IPS-18a (cell line): ENCODE results near the gene TECTB.
"Not testable (repeated sequence)": the region's sequence is repeated elsewhere in the genome, so short reads cannot be mapped to it uniquely, and the experiment has no call there.

Experiments used
- H3K27ac ChIP-seq: one replicate; pipeline ENCODE4 v1.5.1; 2013; ENCODE audit warnings: low read length
- H3K27me3 ChIP-seq: one replicate; pipeline ENCODE4 v1.6.1; 2013; ENCODE audit warnings: mild to moderate bottlenecking, low read length; ENCODE audit not compliant: control insufficient read depth, insufficient read depth
- H3K36me3 ChIP-seq: one replicate; pipeline ENCODE4 v1.6.1; 2013; ENCODE audit warnings: low read depth, low read length; ENCODE audit not compliant: control insufficient read depth
- H3K4me1 ChIP-seq: one replicate; pipeline ENCODE4 v1.6.1; 2013; ENCODE audit warnings: low read depth, low read length; ENCODE audit not compliant: control insufficient read depth
- H3K4me3 ChIP-seq: one replicate; pipeline ENCODE4 v1.5.1; 2013; ENCODE audit warnings: low read length
- H3K9ac ChIP-seq: one replicate; pipeline ENCODE4 v1.6.1; 2013; ENCODE audit warnings: mild to moderate bottlenecking, low read length, moderate library complexity
- H3K9me3 ChIP-seq: one replicate; pipeline ENCODE4 v1.6.1; 2013; ENCODE audit warnings: low read depth, low read length; ENCODE audit not compliant: control insufficient read depth

Gene TECTB

DNA sequence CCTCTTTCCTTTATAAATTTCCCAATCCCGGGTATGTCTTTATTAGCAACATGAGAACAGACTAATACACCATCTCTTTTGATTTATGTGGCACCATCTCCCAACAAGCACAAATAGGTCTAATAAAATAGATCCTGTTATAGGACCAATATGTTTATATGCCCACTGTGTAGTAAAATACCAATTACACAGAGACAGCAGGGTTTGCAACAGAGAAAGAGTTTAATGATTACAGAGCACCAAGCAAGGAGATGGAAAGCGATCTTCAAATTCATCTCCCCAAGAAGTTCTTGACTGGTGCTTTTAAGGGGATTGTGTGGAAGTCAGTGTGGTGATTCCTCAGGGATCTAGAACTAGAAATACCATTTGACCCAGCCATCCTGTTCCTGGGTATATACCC, 33.5 kb upstream of the TECTB start:
- Histone ChIP-seq H3K9ac (no peak overlapping the region), H3K9me3 (peaks cover 16% of the 10 kb centered on the region), H3K4me1 (no peaks in the 10 kb centered on the region), H3K27ac (no peak overlapping the region), H3K36me3 (no peaks in the 10 kb centered on the region), H3K4me3 (no peak overlapping the region), H3K27me3 (no peaks in the 10 kb centered on the region)

DNA sequence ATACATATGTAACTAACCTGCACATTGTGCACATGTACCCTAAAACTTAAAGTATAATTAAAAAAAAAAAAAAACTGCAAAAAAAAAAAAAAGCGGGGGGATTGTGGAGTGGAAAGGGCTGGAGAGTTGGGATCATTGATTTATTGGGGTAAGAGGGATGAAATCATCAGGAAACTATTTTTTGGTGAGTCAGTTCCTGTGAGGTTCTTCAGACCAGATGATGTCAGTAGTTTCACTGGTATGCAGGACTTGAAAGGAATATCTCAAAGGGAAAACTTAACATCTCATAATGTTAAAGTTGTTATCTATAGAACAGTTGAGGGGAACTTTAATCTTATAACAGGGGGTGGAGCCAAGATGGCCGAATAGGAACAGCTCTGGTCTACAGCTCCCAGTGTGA, 32.6 kb upstream of the TECTB start:
- no peak overlapping the region for H3K27ac ChIP-seq
- no peaks in the 10 kb centered on the region for H3K4me1 ChIP-seq
- H3K4me3 ChIP-seq, result no peak overlapping the region
- H3K9me3 ChIP-seq, result peaks cover 16% of the 10 kb centered on the region
- no peaks in the 10 kb centered on the region for H3K27me3 ChIP-seq
- H3K36me3 ChIP-seq, result no peaks in the 10 kb centered on the region
- H3K9ac ChIP-seq, result no peak overlapping the region

DNA sequence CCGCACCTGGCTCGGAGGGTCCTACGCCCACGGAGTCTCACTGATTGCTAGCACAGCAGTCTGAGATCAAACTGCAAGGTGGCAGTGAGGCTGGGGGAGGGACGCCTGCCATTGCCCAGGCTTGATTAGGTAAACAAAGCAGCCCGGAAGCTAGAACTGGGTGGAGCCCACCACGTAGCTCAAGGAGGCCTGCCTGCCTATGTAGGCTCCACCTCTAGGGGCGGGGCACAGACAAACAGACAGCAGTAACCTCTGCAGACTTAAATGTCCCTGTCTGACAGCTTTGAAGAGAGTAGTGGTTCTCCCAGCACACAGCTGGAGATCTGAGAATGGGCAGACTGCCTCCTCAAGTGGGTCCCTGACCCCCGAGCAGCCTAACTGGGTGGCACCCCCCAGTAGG, 32.0 kb upstream of the TECTB start:
- not testable (repeated sequence) for H3K4me3 ChIP-seq, H3K36me3 ChIP-seq

DNA sequence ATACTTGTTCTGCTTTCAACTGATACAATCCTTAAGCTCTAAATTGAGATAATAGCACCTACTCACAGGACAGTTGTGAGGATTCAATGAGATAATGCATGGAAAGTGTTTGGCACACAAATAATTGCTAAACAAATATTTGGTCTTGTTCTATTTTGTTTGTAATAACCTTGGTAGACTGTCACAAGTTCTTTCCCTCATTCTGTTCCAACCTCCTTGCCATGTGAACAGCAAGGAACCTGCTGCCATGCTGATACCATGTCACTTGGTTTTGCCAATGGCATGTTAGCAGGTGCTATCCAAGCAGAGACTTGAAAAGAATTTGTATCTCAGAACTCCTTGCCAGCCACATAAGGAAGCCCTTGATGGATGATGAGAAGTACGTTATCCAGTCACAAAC, 24.8 kb upstream of the TECTB start:
- Histone ChIP-seq H3K4me1 (no peaks in the 10 kb centered on the region), H3K27me3 (no peaks in the 10 kb centered on the region), H3K27ac (no peak overlapping the region), H3K4me3 (no peak overlapping the region), H3K9me3 (no peaks in the 10 kb centered on the region), H3K9ac (no peak overlapping the region), H3K36me3 (no peaks in the 10 kb centered on the region)

More for the DNA sequence above, 32.0 kb upstream of the TECTB start:
- peaks cover 16% of the 10 kb centered on the region for H3K9me3 ChIP-seq
- H3K4me1 ChIP-seq, H3K27me3 ChIP-seq, H3K27ac ChIP-seq, H3K9ac ChIP-seq: not testable (repeated sequence)

DNA sequence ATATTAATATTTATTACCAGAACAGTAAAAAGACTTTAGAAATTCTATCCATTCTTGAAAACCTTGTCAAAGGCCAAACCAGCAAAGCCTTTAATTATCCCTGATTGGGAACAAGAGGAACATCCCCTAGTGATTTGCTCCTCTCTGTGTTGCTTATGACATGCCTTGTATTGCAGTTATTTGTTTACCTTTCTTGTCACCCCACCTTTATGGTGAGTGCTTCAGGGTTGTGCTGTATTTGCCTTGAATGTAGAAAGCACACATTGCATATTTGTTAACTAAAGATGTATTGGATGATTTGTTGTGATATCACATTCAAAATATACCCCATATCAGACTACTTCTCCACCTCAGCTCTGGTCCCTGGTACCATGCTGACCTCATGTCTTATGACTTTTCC, 23.5 kb upstream of the TECTB start:
- H3K4me1 ChIP-seq, result no peaks in the 10 kb centered on the region

DNA sequence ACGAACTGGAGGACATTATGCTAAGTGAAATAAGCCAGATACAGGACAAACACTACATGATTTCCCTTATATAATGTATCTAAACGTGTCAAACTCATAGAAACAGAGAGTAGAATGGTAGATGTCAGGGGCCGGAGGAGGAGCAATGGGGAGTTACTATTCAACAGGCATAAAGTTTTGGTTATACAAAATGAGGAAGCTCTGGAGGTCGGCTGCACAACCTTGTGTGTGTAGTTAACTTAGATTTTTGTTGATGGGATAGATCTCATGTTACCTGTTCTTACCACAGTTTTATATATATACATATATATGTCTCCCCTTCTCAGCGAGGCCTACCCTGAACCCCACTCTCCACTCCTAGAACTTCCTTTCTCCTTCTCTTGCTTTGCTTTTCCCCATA, 22.4 kb upstream of the TECTB start:
- no peaks in the 10 kb centered on the region for H3K9me3 ChIP-seq
- no peak overlapping the region for H3K27ac ChIP-seq
- H3K4me1 ChIP-seq, result no peaks in the 10 kb centered on the region
- H3K4me3 ChIP-seq, result no peak overlapping the region
- no peaks in the 10 kb centered on the region for H3K27me3 ChIP-seq
- no peaks in the 10 kb centered on the region for H3K36me3 ChIP-seq
- H3K9ac ChIP-seq, result no peak overlapping the region

More for the DNA sequence above, 23.5 kb upstream of the TECTB start:
- no peak overlapping the region for H3K4me3 ChIP-seq
- H3K27ac ChIP-seq, result no peak overlapping the region
- no peak overlapping the region for H3K9ac ChIP-seq
- no peaks in the 10 kb centered on the region for H3K9me3 ChIP-seq
- no peaks in the 10 kb centered on the region for H3K27me3 ChIP-seq
- no peaks in the 10 kb centered on the region for H3K36me3 ChIP-seq

DNA sequence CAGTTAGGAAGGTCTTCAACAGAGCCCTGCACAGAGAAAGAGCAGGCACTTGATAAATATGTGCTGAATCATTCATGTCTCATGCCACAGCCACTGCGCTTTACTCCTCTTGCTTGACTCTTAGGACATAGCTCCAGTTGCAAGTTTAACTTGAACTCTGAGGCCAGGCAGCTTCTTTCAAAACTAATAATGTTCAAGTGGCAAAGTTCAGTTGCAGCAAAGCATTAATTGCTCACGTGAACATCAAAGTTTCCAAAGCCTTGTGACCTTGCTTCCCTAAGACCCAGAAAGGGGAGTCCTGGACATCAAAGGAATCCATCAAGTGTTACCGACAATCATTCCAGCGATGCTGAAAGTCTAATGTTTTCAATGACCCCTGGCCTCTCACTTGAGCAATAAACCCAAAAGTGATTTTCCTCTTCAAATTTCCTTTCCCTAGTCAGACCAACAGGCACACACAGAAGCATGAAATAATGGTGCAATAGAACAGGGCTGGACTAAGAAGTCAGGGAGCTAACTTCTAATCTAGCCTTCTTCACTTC, 21.8 kb upstream of the TECTB start:
- H3K4me1 ChIP-seq, result no peaks in the 10 kb centered on the region
- H3K9me3 ChIP-seq, result no peaks in the 10 kb centered on the region
- H3K36me3 ChIP-seq, result no peaks in the 10 kb centered on the region
- H3K4me3 ChIP-seq, result no peak overlapping the region
- no peak overlapping the region for H3K27ac ChIP-seq
- H3K27me3 ChIP-seq, result no peaks in the 10 kb centered on the region
- no peak overlapping the region for H3K9ac ChIP-seq

DNA sequence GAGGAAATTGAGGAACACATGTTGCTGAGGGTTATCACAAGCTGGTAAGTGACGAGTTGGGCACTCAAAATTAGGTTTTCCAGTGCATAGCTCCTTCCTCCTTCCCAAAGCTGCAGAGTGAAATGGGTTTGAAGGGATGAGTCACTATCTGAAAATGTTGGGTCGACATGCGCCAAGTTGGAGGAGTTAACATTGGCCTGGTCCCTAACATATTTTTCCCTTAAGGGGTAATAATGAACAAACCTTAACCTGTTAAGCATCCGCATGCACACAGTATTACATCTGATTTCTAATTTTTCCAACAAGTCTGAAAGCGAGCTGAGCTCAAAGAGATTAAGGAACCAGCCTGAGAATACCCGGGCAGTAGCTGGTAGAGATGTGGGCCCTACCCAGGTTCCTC, 20.7 kb upstream of the TECTB start:
- H3K4me3 ChIP-seq, result no peak overlapping the region
- no peaks in the 10 kb centered on the region for H3K27me3 ChIP-seq
- H3K27ac ChIP-seq, result no peak overlapping the region
- H3K9me3 ChIP-seq, result no peaks in the 10 kb centered on the region
- no peaks in the 10 kb centered on the region for H3K36me3 ChIP-seq
- no peaks in the 10 kb centered on the region for H3K4me1 ChIP-seq
- H3K9ac ChIP-seq, result no peak overlapping the region

DNA sequence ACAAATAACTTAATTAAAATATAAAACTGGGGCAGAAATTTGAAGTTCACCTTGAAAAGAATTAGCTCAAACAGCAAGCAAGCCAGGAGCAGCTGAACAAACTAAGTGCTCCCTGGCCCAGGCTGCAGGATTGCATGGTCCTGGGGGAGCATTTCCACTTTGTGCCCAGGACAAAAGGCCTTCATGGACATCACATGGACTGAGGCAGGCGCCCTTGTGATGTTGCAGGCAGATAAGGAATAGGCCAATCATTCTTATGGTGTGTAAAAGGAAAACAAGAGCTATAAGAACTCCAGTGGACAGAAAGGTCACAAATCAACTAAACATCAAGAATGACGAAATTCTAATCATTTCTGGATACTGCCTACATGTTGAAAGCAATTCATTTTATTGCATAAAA, 17.5 kb upstream of the TECTB start:
- Histone ChIP-seq H3K36me3 (no peaks in the 10 kb centered on the region), H3K27me3 (no peaks in the 10 kb centered on the region), H3K4me3 (no peak overlapping the region), H3K27ac (no peak overlapping the region), H3K9ac (no peak overlapping the region), H3K9me3 (no peaks in the 10 kb centered on the region), H3K4me1 (no peaks in the 10 kb centered on the region)

DNA sequence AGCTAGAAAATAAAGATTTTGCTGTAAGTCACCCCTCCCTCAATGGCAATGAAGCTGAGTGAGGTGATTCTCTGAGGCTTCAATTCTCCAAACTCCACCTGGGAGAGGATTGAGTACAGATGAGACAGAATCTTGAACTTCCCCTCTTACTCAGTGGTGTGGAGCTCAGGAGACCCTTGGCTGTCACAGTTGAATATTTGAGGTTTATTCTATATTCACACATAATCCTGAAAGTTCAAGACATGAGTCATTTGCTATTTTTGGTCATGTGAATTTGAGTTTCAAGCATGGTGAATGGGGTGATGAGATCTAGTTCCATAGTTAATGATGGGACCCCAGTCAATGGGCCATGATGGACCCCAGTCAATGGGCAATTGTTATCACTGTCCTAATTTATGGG, 13.9 kb upstream of the TECTB start:
- Histone ChIP-seq H3K27ac (no peak overlapping the region), H3K27me3 (no peaks in the 10 kb centered on the region), H3K9ac (no peak overlapping the region), H3K4me1 (no peaks in the 10 kb centered on the region), H3K9me3 (no peaks in the 10 kb centered on the region), H3K4me3 (no peak overlapping the region), H3K36me3 (no peaks in the 10 kb centered on the region)

DNA sequence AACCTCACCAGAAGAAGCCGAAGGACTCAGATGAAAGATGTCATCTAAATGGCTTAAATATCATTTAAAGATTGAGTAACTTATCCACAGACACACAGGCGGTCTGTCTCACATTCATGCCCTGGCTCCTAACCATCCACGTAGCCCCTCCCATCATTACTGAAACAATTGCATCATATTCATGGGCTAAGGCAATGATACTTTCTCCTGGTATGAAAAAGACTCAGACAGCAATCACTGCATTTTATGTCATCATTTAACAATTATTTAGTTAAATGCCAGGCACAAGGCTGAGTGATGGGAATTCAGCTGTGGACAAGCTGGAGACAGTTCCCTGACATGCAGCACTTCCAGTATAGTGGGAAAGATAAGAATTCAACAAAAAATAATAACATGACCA, 11.2 kb upstream of the TECTB start:
- no peaks in the 10 kb centered on the region for H3K27me3 ChIP-seq
- no peak overlapping the region for H3K27ac ChIP-seq
- H3K36me3 ChIP-seq, result no peaks in the 10 kb centered on the region
- no peak overlapping the region for H3K4me3 ChIP-seq
- no peaks in the 10 kb centered on the region for H3K4me1 ChIP-seq
- no peaks in the 10 kb centered on the region for H3K9me3 ChIP-seq
- H3K9ac ChIP-seq, result no peak overlapping the region

DNA sequence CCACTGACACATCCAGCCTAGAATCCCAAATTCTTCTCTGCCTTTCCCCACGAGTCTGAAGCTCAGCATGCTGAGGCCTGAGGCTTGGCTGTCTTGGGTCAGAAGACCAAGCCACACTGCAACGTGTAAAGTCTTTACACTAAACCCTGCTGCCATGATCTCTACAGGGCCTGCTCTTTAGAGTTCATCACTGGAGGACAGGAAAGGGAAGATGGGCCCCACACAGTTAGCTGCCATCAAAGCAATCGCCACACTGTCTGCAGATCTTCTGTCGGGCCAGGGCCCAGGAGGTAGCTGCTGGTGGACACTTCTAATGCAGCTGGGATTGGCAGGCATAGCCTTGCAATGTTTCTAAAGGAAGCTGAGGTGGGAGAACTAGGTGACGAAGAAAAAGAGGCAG, 8.4 kb upstream of the TECTB start:
- Histone ChIP-seq H3K4me3 (no peak overlapping the region), H3K27me3 (no peaks in the 10 kb centered on the region), H3K27ac (no peak overlapping the region), H3K9me3 (no peaks in the 10 kb centered on the region), H3K36me3 (no peaks in the 10 kb centered on the region), H3K9ac (no peak overlapping the region), H3K4me1 (peaks cover 13% of the 10 kb centered on the region)
